Testis (tissue), 2 donors: ENCODE results near the gene OLFML2A.

Experiments used
- CTCF ChIP-seq, 3 experiments: fragments of 450-650 bp in 2 of 3; fragments of 200-600 bp in 1 of 3; sonication (generic) in 1 of 3; IDR thresholded peaks; one replicate each; pipeline ENCODE4 v1.5.1; 2016 to 2019; ENCODE audit warnings: antibody characterized with exemption in 3 of 3, mild to moderate bottlenecking in 2 of 3, moderate library complexity in 1 of 3
- POLR2A ChIP-seq: fragments of 450-650 bp; IDR thresholded peaks from one replicate; pipeline ENCODE4 v1.6.1; 2017; ENCODE audit warnings: antibody characterized with exemption, mild to moderate bottlenecking, moderate library complexity

GRCh38 chr9:124792257-124793014 is 15.5 kb downstream of the OLFML2A start:
- TF ChIP-seq CTCF (IDR thresholded peaks at IDR 0.05) (no peak), POLR2A (no peak)
